ENCODE results near the gene TCF12.

Gene TCF12

DNA sequence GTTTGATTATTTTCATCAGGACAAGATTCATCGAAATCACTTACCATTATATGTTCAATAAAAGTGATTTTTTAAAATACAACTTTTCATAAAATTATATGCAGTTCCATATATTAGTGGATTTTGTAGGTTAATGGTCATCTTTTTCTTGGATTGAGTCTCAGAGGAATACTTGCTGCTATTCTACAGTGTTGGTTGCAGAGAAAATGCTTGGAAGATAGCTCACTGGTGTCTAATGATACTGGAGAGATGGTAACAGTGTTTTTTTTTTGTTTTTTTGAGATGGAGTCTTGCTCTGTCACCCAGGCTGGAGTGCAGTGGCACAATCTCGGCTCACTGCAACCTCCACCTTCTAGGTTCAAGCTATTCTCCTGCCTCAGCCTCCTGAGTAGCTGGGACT lies 143.3 kb downstream of the TCF12 start:
- Histone ChIP-seq H3K4me3 (ENCODE audit: low read depth, low read length, poor library complexity, severe bottlenecking) (no peak overlapping the region), H3F3A (ENCODE audit: insufficient read depth, low read length) (no peaks in the 10 kb centered on the region), H2AFZ (ENCODE audit: low read length) (no peak overlapping the region), H3K79me2 (ENCODE audit: insufficient read depth, low read length) (peaks cover 55% of the 10 kb centered on the region), H4K20me1 (ENCODE audit: insufficient read depth, low read length) (no peaks in the 10 kb centered on the region), H3K9me3 (ENCODE audit: low read length) (no peaks in the 10 kb centered on the region), H3K27ac (ENCODE audit: low read depth, low read length, poor library complexity, severe bottlenecking) (no peak overlapping the region), H3K4me1 (ENCODE audit: insufficient read depth, low read length, severe bottlenecking) (no peaks in the 10 kb centered on the region), H3K9ac (ENCODE audit: low read length) (no peak overlapping the region), H3K9me2 (ENCODE audit: low read depth, low read length) (no peaks in the 10 kb centered on the region), H3K36me3 (ENCODE audit: insufficient read depth, low read length) (peaks cover 26% of the 10 kb centered on the region), H3K4me2 (ENCODE audit: low read length) (no peak overlapping the region), H3K27me3 (ENCODE audit: insufficient read depth, low read length) (no peaks in the 10 kb centered on the region)
- TF ChIP-seq EZH2 (IDR thresholded peaks at IDR 0.05; ENCODE audit: borderline replicate concordance, low read length), result no peak
- TF ChIP-seq, protein P1, sequence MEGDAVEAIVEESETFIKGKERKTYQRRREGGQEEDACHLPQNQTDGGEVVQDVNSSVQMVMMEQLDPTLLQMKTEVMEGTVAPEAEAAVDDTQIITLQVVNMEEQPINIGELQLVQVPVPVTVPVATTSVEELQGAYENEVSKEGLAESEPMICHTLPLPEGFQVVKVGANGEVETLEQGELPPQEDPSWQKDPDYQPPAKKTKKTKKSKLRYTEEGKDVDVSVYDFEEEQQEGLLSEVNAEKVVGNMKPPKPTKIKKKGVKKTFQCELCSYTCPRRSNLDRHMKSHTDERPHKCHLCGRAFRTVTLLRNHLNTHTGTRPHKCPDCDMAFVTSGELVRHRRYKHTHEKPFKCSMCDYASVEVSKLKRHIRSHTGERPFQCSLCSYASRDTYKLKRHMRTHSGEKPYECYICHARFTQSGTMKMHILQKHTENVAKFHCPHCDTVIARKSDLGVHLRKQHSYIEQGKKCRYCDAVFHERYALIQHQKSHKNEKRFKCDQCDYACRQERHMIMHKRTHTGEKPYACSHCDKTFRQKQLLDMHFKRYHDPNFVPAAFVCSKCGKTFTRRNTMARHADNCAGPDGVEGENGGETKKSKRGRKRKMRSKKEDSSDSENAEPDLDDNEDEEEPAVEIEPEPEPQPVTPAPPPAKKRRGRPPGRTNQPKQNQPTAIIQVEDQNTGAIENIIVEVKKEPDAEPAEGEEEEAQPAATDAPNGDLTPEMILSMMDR (IDR thresholded peaks at IDR 0.05; ENCODE audit: low read length), result no peak

DNA sequence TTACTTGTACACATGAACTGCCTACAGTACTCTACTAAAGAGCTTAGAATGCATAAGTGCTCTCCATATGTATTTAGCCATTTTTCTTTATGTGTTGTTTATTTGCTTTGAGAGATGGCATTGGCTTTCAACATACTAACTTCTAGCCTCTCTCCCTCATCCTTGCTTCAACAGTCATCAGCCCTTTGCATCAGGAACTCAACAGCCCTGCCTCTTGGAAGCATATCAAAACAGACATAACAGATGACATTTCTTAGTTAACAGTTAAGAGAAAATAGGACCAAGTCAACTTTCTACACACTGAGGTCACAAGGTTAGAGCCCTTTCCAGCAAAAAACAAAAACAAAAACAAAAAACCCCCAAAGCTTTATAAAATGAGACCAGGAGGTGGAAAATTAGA lies 145.6 kb downstream of the TCF12 start:
- Histone ChIP-seq H3K9me2 (ENCODE audit: low read depth, low read length) (no peaks in the 10 kb centered on the region), H4K20me1 (ENCODE audit: insufficient read depth, low read length) (no peaks in the 10 kb centered on the region), H3F3A (ENCODE audit: insufficient read depth, low read length) (no peaks in the 10 kb centered on the region), H3K36me3 (ENCODE audit: insufficient read depth, low read length) (peaks cover 38% of the 10 kb centered on the region), H2AFZ (ENCODE audit: low read length) (no peak overlapping the region), H3K4me2 (ENCODE audit: low read length) (no peak overlapping the region), H3K79me2 (ENCODE audit: insufficient read depth, low read length) (peaks cover 38% of the 10 kb centered on the region), H3K27me3 (ENCODE audit: insufficient read depth, low read length) (no peaks in the 10 kb centered on the region), H3K9ac (ENCODE audit: low read length) (no peak overlapping the region), H3K9me3 (ENCODE audit: low read length) (no peaks in the 10 kb centered on the region), H3K4me1 (ENCODE audit: insufficient read depth, low read length, severe bottlenecking) (peaks cover under 1% of the 10 kb centered on the region), H3K4me3 (ENCODE audit: low read depth, low read length, poor library complexity, severe bottlenecking) (no peak overlapping the region), H3K27ac (ENCODE audit: low read depth, low read length, poor library complexity, severe bottlenecking) (no peak overlapping the region)
- no peak for TF ChIP-seq EZH2 (IDR thresholded peaks at IDR 0.05; ENCODE audit: borderline replicate concordance, low read length)
- TF ChIP-seq, protein P1 (IDR thresholded peaks at IDR 0.05; ENCODE audit: low read length), result no peak

DNA sequence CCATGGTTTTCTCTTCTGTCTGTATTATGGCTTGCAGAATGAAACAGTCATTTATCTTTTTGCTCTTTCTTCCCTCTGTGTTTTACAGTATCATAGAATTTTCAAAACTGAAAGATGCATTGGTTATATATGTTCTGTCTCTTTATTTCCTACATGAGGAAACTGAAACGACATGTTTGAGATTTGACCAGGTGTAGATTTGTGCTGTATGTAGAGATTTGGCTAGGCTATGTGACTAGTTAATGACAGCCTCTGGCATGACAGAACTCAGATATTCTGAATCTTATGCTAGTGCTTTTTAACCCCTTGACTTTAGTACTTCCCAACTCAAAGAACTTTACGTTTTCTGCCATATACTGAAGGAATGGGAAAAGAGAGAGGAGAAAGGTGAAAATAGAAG lies 151.0 kb downstream of the TCF12 start:
- Histone ChIP-seq H3K4me2 (ENCODE audit: low read length) (no peak overlapping the region), H3K36me3 (ENCODE audit: insufficient read depth, low read length) (peaks cover 23% of the 10 kb centered on the region; the same call in 1 of the 2 replicates), H3K4me3 (ENCODE audit: low read depth, low read length, poor library complexity, severe bottlenecking) (no peak overlapping the region), H3K9me2 (ENCODE audit: low read depth, low read length) (no peaks in the 10 kb centered on the region), H3K9ac (ENCODE audit: low read length) (no peak overlapping the region), H2AFZ (ENCODE audit: low read length) (no peak overlapping the region), H3K9me3 (ENCODE audit: low read length) (no peaks in the 10 kb centered on the region), H3K79me2 (ENCODE audit: insufficient read depth, low read length) (peaks cover 31% of the 10 kb centered on the region), H4K20me1 (ENCODE audit: insufficient read depth, low read length) (no peaks in the 10 kb centered on the region), H3K27ac (ENCODE audit: low read depth, low read length, poor library complexity, severe bottlenecking) (no peak overlapping the region), H3K27me3 (ENCODE audit: insufficient read depth, low read length) (no peaks in the 10 kb centered on the region), H3F3A (ENCODE audit: insufficient read depth, low read length) (no peaks in the 10 kb centered on the region; the same call in 1 of the 2 replicates), H3K4me1 (ENCODE audit: insufficient read depth, low read length, severe bottlenecking) (peaks cover 32% of the 10 kb centered on the region)
- no peak for TF ChIP-seq EZH2 (IDR thresholded peaks at IDR 0.05; ENCODE audit: borderline replicate concordance, low read length)
- TF ChIP-seq, protein P1 (IDR thresholded peaks at IDR 0.05; ENCODE audit: low read length), result no peak
